HG02852 (cell line): ENCODE data around the gene OMD.
"Not testable (repeated sequence)": the region's sequence is repeated elsewhere in the genome, so short reads cannot be mapped to it uniquely, and the experiment has no call there.

Experiments used
- ATAC-seq: cut with Tn5 transposase; IDR thresholded peaks from one replicate; pipeline ENCODE4 v1.9.1; 2021; ENCODE audit warnings: mild to moderate bottlenecking, moderate library complexity; ENCODE audit not compliant: unreplicated experiment

OMD gene

DNA sequence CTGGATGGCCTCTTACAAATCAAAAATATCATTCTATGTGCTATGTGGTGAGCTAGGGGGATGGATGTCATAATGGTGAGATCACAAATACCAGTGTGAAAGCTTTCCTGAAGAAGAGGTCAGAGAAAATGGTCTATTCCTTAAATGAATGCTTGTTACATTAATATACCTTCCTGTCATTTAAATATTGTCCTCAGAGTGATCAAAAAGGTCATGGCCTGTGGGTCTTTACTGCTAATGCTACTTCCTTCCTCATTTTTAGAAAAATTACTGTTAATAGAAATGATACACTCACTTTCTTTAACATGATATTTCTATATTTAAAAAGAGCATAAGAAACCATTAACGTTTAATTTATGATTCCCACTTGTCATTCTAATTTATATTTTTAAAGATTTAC, 9.7 kb downstream of the OMD start:
- no peak for ATAC-seq

GRCh38 chr9:92411157-92411556, 13.1 kb downstream of the OMD start:
- ATAC-seq: not testable (repeated sequence)

DNA sequence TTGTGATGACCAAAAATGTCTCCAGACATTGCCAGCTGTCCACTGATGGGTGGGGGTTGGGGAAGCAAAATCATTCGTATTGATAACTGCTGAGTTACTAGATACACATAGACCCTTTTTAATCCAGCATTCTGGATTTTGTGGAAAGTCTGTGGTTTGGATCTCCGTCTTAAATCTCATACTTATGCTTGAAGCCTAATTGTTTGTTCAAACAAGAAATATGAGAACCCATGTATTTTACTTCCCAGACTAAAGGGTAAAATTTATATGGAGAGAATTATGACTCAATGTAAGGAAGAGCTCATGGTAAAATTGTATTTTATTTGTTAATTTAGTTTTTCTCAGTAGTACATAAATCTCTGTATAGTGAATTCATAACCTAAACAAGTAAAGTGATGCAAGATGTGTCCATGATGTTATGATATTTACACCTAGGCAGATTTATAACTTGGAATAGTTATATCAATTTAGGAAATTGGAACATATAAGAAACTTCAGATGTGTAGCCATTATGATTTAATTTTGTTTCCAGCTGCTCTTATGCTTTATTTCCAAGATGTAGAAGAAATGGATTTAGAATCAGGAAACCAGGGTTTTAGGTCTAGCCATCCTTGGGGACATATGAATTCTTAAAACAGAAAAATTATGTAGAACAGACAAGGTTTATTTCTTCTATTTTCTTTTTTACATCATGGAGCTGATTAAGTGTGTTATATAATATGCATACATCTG, 15.4 kb downstream of the OMD start:
- no peak for ATAC-seq

- ATAC-seq: no peak
These were observed 16.5 kb downstream of the OMD start for GRCh38 chr9:92407818-92408217.

- ATAC-seq: peak; percentile 70
These were observed 17.8 kb downstream of the OMD start for GRCh38 chr9:92406477-92406876.

GRCh38 chr9:92405818-92406217, 18.5 kb downstream of the OMD start:
- ATAC-seq: no peak

DNA sequence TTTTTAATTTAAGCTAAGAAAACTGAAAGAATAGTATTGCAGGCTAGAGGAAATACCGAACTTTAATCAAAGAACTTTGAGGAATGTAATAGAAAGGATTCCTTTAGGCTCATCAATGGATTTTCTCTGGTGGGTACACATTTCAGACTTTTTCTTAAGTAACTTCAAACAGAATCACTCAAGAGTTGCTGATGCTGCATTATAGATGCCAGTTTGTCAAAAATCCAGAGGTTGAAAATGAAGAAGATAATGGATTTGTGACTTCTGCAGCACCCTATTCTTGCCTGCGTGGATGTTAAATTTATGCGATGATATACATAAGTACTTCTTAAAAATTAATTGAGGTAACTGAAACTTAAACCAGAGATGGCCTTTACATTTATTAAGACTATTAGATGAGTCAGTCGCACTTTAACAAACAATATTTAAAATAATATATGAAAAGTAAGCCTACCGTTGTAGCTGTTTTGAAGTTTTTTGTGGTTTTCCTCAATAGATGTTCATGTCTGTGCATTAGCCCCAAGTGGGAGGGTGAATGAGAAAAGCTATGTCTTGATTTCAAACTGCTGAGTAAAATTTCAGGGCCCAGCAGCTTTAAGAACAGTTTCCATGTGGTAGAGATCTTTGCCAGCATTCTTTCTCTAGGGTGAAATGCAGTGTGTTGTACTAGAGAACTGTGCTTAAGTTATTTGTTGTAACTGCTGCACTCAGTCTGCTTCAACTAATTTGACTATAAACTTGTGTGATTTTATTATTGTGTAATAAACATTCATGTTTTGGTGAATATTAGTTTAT, 20.0 kb downstream of the OMD start, which contains the start of gene OGN:
TSS of gene OGN (minus strand) at position 537 of the 795 bp plus-strand sequence. CDS start 1,171 bp downstream, outside the sequence.
- ATAC-seq: no peak

DNA sequence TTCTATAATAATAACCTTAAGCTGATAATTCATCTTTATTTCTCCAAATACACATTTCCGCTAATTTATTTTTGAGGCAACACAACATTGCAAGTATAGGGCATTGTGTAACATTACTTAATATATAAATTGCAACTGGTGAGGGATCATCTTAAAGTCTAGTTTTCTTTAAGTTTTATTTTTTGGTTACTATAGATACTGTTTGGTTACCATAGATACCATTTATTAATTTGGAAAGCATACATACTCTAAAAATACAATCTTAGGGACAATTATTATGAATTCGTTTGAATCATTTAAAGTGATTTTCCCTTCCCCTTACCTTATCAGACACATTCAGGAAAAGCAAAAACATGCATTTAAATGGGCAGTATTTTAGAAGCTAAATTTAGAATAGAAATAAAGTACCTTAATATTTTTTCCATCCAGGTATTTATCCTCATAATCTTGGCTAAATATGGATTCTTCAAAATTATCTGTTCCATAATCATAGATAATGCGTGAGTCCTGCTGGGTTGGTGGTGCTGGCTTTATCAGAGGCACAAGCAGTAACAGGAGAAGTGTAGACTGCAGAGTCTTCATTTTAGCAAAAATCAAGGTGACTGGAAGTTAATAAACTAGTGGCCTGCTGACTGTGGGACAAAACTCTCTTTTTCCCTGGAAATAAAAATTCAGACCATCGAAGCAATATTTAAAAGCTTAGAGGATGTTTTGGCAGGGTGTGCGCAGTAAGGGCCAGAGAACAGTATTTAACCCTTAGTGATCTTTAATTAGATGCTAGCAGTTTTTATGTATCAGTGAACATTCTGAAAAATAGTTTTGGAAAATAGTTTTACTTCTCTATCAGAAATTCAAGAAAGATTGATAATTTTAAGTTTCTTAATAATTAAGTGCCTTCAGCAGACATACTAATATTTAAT, 21.2 kb downstream of the OMD start:
- ATAC-seq: no peak

DNA sequence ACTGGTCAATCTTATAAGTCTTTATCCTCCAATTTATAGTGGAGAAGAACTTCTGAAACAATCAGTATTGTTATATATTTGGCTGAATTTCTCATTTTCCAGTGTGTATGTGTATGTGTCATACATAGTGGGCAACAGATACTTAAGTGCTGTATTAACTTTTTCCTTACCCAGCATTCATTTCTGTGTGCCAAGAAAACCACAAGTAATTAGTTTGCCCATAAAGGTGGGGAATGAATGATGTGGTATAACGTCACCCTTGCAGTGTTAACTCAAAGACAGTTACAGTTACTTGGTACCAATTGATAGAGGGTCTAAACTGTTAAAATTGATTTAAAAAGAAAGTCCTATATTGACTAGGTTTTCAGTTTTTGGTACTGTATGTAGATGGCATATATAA, 21.9 kb downstream of the OMD start:
- ATAC-seq: no peak

DNA sequence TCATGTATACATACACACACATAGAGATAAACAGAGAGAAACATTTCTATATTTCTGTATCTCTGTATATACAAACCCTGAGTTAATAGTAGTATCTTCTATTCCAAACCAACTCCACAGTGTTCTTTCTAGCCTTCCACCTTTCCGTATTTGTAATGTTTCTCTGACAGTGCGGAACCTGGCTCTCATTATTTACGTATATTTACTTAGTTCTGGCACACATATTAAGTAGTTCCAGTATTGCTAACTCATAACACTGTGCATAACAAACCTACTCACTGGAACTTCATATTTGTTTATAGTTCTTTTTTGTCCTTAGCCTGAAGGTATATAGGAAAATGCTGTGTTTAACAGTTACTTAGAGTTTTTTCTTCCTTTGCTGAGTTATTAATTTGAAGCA, 26.4 kb downstream of the OMD start:
- no peak for ATAC-seq

- ATAC-seq: no peak
These were observed 28.7 kb downstream of the OMD start for GRCh38 chr9:92395617-92396016.

GRCh38 chr9:92393686-92394085, 30.6 kb downstream of the OMD start:
- ATAC-seq: no peak

- ATAC-seq: no peak
These were observed 31.6 kb downstream of the OMD start for GRCh38 chr9:92392690-92393089.

DNA sequence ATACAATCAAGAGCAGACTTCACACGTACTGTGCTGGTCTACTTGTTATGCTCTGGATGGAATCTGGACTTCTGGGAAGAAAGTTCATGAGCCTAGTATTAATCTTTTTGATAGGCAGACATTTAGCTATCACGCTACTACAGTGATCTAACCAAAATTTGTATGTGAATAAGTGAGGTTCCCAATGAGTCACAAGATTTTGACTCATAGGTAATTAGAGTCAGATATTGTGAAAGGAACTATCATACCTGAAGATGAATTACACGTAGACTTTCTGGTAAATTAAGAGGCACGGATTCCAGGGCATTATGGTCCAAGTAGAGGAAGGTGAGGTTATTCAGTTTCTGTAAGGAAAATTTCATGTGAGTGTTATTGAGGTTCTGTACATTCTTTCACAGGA, 38.3 kb downstream of the OMD start:
- ATAC-seq: no peak

DNA sequence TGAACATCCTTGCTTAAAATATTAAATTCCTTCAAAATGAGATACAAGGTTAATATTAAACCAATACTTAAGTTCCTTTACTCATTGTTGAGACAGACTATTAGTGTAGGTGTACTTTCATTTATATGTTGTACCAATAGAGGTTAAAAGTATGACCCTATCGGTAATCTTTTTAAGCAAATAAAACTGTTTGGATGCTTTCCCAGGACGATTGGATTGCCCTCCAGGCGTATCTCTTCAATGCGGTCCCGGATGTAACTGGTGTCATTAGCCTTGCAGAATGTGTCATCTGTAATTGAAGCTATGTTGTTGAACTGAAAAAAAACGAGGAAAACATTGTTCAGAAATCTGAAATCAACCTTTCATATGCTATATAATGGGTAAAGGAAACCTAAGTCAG, 38.8 kb downstream of the OMD start:
- ATAC-seq: no peak

DNA sequence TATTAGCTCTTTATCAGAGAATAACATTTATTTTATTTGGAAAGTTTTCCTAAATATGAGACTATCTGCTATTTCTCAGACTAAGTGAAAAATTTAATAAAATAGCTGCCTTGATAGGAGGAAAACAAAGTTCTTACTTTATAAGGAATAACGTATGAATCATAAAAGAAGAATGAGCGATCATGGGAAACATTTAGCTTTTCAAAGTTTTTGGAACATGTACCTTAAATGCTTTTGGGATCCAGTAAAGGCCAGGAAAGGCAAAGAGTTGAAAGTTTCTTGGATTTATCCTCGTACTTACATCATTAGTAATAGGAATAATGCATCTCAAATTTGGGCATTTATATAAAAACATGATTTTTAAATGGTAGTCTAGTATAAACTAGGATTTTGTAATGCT, 39.3 kb downstream of the OMD start:
- no peak for ATAC-seq

DNA sequence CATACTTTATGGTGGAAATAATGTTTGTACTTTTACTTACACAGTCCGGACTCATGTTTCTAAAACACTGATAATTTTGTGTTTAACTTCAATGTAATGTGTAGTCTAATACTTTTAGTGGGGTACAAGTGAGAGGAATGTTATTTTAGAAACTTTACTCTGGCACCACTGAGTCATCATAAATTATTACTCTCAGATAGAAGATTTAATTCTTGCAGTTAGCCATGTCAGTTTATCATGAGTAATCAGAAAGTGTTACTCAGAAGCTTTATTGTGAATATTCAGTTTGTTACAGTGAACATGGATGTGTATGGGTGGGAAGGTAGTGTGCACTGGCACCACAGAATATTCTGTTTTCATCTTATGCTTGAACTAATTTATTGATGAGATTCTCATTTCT, 39.9 kb downstream of the OMD start:
- ATAC-seq: no peak

GRCh38 chr9:92381775-92382174, 42.5 kb downstream of the OMD start:
- no peak for ATAC-seq

DNA sequence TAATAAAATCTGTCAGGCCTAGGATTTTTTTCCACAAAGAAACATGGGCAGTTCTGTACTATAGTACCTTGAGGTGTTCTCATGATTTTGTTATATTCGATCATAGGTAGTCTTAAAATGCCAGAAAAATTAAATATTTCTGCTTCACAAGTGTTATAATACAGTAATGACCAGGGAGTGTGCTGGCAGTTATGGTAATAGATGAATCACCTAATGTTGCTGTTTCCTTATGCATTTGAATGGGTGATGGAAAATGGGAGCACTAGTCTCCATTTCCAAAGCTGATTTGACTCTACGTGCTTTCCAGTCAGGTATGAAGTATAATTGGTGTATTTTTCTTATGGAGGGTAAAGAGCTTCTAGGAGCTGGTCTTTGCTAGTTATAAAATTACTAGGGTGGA, 43.7 kb downstream of the OMD start:
- ATAC-seq: no peak

DNA sequence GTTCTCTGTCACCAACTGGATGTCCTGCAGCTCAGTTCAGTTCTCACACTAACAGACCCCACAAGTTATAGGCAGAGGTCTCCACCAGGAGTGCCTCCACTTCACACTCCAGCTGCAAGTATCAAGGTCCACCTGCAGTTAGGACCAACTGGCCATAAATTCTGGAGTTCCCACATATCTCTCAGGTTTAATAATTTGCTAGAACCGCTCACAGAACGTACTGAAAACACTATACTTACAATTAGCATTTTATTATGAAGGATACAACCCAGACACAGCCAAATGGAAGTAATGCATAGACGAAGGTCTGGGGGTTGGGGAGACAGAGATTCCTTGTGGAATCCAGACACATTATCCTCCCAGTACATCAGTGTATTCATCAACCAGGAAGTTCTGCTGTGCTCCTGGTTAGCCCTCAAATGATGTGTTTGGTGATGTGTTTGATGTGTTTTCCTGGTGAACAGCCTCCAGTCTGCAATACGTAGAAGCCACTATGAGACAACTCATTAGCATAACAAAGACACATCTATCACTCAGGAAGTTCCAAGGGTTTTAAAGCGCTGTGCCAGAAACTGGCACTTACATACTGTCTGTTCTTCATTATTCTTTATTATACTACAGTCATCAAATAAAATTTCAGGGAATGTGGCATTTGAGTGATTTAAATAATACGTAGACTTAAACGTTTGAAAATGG, 45.3 kb downstream of the OMD start:
- no peak for ATAC-seq

DNA sequence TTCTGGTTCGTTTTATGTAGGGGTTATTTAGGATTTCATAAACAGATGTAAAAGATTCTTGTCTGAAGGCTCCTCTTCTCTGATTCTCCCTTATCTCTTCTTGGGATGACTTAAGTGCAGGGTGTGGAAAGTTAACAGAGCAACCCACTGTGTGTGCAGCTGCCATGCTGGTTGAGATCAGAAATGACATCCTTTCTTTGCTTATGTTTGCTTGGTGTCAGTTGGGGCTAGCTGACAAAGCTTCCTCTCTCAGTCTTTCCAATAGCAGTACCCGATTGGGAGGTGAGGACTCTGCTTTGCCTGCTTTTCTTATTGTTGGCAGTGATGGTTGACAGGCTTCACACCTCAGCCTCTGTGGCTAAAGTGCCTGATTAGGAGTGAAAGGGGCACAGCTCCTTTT, 46.4 kb downstream of the OMD start:
- ATAC-seq: no peak
